ENCODE data around the gene TREH. TPM values are rescaled to one million over a fixed set of nuclear protein-coding genes. Genes with fewer than 3 reads are reported as not detected.

The TREH gene
- total RNA-seq, 1 experiment from 2014 or later, result 0.05 TPM

DNA sequence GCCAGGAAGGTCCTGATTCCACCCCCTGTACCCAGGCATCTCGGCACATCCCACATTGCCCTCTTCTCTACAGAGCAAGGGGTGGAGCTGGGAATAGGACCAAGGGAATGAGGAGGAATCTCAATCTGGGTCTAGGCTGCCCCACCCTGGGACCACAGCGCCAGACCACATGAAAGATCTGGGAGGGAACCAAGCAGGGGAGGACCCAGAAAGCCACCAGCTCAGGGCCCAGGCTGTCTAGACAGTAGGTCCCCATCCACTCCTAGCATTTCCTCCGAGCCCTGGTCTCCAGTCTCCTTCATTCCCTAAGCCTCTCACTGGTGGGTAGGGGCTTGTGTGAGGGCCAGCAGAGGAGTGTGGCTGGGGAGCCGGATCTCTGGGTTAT, 60.5 kb downstream of the TREH start:
- no peak overlapping the region for H3K4me3 ChIP-seq (ENCODE audit: low read depth in 2 of 2, low read length in 2 of 2)
- no peaks in the 10 kb centered on the region for H3K27me3 ChIP-seq (ENCODE audit: control insufficient read depth, insufficient read depth, low read length)
- no peaks in the 10 kb centered on the region for H3K9me3 ChIP-seq (ENCODE audit: control insufficient read depth, insufficient read depth, low read depth, low read length)
- TF ChIP-seq SIN3A (IDR thresholded peaks at IDR 0.05; ENCODE audit: borderline replicate concordance, insufficient read depth, low read depth, low read length) (no peak), TCF7L2 (IDR thresholded peaks at IDR 0.05; ENCODE audit: low read depth, low read length) (no peak), POLR2AphosphoS5 (IDR thresholded peaks at IDR 0.05; ENCODE audit: low read depth, low read length) (no peak)
- TF ChIP-seq, protein P1, sequence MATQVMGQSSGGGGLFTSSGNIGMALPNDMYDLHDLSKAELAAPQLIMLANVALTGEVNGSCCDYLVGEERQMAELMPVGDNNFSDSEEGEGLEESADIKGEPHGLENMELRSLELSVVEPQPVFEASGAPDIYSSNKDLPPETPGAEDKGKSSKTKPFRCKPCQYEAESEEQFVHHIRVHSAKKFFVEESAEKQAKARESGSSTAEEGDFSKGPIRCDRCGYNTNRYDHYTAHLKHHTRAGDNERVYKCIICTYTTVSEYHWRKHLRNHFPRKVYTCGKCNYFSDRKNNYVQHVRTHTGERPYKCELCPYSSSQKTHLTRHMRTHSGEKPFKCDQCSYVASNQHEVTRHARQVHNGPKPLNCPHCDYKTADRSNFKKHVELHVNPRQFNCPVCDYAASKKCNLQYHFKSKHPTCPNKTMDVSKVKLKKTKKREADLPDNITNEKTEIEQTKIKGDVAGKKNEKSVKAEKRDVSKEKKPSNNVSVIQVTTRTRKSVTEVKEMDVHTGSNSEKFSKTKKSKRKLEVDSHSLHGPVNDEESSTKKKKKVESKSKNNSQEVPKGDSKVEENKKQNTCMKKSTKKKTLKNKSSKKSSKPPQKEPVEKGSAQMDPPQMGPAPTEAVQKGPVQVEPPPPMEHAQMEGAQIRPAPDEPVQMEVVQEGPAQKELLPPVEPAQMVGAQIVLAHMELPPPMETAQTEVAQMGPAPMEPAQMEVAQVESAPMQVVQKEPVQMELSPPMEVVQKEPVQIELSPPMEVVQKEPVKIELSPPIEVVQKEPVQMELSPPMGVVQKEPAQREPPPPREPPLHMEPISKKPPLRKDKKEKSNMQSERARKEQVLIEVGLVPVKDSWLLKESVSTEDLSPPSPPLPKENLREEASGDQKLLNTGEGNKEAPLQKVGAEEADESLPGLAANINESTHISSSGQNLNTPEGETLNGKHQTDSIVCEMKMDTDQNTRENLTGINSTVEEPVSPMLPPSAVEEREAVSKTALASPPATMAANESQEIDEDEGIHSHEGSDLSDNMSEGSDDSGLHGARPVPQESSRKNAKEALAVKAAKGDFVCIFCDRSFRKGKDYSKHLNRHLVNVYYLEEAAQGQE (IDR thresholded peaks at IDR 0.05; ENCODE audit: insufficient read depth in 1 of 2, low read depth in 2 of 2, low read length in 1 of 2), result no peak
- TF ChIP-seq, protein P2, sequence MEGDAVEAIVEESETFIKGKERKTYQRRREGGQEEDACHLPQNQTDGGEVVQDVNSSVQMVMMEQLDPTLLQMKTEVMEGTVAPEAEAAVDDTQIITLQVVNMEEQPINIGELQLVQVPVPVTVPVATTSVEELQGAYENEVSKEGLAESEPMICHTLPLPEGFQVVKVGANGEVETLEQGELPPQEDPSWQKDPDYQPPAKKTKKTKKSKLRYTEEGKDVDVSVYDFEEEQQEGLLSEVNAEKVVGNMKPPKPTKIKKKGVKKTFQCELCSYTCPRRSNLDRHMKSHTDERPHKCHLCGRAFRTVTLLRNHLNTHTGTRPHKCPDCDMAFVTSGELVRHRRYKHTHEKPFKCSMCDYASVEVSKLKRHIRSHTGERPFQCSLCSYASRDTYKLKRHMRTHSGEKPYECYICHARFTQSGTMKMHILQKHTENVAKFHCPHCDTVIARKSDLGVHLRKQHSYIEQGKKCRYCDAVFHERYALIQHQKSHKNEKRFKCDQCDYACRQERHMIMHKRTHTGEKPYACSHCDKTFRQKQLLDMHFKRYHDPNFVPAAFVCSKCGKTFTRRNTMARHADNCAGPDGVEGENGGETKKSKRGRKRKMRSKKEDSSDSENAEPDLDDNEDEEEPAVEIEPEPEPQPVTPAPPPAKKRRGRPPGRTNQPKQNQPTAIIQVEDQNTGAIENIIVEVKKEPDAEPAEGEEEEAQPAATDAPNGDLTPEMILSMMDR (IDR thresholded peaks at IDR 0.05), result no peak
- ATAC-seq (no peak), DNase-seq (ENCODE audit: low read depth, low spot score) (no peak)
- BruUV-seq (replicated peaks), result no TSS peak
- POLR2A ChIA-PET, result interaction anchor here (0.6 kb wide), 1 partner anchor 9 kb away, joined by 11 read pairs; no protein-coding TSS in a partner anchor
- peaks cover 42% of the 10 kb centered on the region for H3K4me1 ChIP-seq (ENCODE audit: control insufficient read depth, insufficient read depth, low read length)
- peak overlapping the region; percentile 96; the same call in 1 of the 2 replicates for H3K27ac ChIP-seq (ENCODE audit: low read length)
- intact Hi-C loops (cut with micrococcal nuclease; ENCODE audit: unreplicated experiment) (no loop called here), in situ Hi-C loops (cut with HindIII; ENCODE audit: low pct_unique_long_range_greater_than_20kb, low sequenced_read_pairs) (no loop called here)
- no peaks in the 10 kb centered on the region for H3K36me3 ChIP-seq (ENCODE audit: control insufficient read depth, insufficient read depth, low read length)
- CTCF ChIA-PET, result interaction anchor here (0.6 kb wide), 1 partner anchor 466 kb away, joined by 4 read pairs; no protein-coding TSS in a partner anchor

DNA sequence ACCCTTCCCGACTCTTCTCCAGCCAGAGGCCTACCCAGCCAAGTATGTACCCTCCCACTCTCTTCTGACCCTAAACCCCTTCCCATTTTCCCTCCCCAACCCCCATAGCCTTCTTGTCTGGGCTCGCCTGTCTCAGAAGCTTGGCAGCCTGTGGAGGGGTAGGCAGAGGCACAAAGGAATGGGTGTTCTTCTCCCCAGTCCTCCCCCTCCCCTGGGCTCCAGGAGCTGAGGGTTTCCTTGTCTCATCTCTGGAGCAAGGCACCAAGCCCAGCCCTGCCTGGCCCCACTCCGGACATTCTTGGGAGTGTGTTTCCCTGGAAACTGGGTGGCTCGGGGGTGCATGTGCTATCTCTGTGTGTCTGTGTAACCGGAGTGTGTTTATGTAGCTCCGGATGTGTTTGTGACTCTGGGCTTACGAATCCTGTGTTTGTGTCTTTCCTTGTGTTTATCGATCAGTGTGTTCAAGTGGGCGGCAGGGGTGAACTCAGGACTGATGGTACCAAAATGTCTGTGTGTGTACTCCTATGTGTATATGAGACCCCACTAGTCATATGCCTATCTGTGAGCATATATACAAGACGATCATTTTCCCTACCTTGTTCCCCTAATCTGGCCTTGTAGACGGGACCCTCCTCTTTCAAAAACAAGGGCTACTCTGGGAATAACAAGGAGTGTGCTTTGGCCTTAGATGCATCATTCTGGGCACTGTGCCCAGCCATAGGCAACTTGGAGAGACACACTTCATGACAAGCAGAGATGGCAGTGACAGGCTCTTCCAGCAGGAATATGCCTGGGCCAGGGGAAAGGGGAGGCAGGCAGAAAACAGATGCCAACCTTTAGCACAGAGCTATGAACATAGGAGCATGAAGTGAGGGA, 61.1 kb downstream of the TREH start:
- no peak for ATAC-seq
- Histone ChIP-seq H3K27ac (ENCODE audit: low read length) (no peak overlapping the region), H3K27me3 (ENCODE audit: control insufficient read depth, insufficient read depth, low read length) (no peaks in the 10 kb centered on the region), H3K36me3 (ENCODE audit: control insufficient read depth, insufficient read depth, low read length) (no peaks in the 10 kb centered on the region), H3K4me1 (ENCODE audit: control insufficient read depth, insufficient read depth, low read length) (peaks cover 41% of the 10 kb centered on the region), H3K9me3 (ENCODE audit: control insufficient read depth, insufficient read depth, low read depth, low read length) (no peaks in the 10 kb centered on the region), H3K4me3 (ENCODE audit: low read depth in 2 of 2, low read length in 2 of 2) (no peak overlapping the region)
- no peak for DNase-seq (ENCODE audit: low read depth, low spot score)
- TF ChIP-seq, protein P2 (IDR thresholded peaks at IDR 0.05), result no peak
- TF ChIP-seq POLR2AphosphoS5 (IDR thresholded peaks at IDR 0.05; ENCODE audit: low read depth, low read length), result no peak
- TF ChIP-seq, protein P1 (IDR thresholded peaks at IDR 0.05; ENCODE audit: insufficient read depth in 1 of 2, low read depth in 2 of 2, low read length in 1 of 2), result no peak
- TF ChIP-seq TCF7L2 (IDR thresholded peaks at IDR 0.05; ENCODE audit: low read depth, low read length), result no peak
- no peak for TF ChIP-seq SIN3A (IDR thresholded peaks at IDR 0.05; ENCODE audit: borderline replicate concordance, insufficient read depth, low read depth, low read length)
- intact Hi-C loops (cut with micrococcal nuclease; ENCODE audit: unreplicated experiment) (no loop called here), in situ Hi-C loops (cut with HindIII; ENCODE audit: low pct_unique_long_range_greater_than_20kb, low sequenced_read_pairs) (no loop called here)
- ChIA-PET CTCF (interaction anchor here (0.6 kb wide), 1 partner anchor 465 kb away, joined by 4 read pairs; no protein-coding TSS in a partner anchor), POLR2A (interaction anchor here (0.6 kb wide), 1 partner anchor 8 kb away, joined by 11 read pairs; no protein-coding TSS in a partner anchor)
- BruUV-seq (replicated peaks), result no TSS peak
